HT-29 (cell line): ENCODE results near the gene TYRO3. TPM values are rescaled to one million over a fixed set of nuclear protein-coding genes. Genes with fewer than 3 reads are reported as not detected.
"Not testable (repeated sequence)": the region's sequence is repeated elsewhere in the genome, so short reads cannot be mapped to it uniquely, and the experiment has no call there.

Source experiments
- DNase-seq: peaks from one replicate; pipeline ENCODE4 v3.0.0-alpha.2; 2015; ENCODE audit warnings: low spot score
- total RNA-seq: library from RNA; depleted of rRNA; stranded (reverse); fragments of >200 nt; shearing (Covaris generic); gene quantifications from 2 replicates; pipeline ENCODE4 v1.2.3, GENCODE V29; 2014

The TYRO3 gene
- total RNA-seq, 1 experiment from 2014 or later = 9.2 TPM

GRCh38 chr15:41554343-41554742 is 4.7 kb upstream of the TYRO3 start:
- no peak for DNase-seq

DNA sequence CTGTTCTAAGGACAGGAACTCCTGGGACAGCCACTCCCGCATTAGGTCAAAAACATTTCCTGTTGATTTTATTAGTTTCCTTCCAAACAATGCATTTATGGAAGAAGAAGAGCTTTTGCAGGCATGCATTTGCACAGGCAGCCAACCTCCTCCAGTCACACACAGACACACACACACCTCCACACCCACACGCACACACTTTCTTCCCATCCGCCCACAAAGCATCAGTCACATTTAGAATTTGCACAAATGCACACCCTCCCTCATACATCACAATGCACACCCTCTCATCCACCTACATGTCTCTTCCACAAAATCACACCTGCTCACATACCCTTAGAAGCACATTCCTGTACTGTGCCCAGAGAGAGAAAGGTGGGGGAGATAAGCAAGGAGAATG is 4.1 kb upstream of the TYRO3 start:
- no peak for DNase-seq

GRCh38 chr15:41556677-41557076 is 2.3 kb upstream of the TYRO3 start:
- DNase-seq = no peak

DNA sequence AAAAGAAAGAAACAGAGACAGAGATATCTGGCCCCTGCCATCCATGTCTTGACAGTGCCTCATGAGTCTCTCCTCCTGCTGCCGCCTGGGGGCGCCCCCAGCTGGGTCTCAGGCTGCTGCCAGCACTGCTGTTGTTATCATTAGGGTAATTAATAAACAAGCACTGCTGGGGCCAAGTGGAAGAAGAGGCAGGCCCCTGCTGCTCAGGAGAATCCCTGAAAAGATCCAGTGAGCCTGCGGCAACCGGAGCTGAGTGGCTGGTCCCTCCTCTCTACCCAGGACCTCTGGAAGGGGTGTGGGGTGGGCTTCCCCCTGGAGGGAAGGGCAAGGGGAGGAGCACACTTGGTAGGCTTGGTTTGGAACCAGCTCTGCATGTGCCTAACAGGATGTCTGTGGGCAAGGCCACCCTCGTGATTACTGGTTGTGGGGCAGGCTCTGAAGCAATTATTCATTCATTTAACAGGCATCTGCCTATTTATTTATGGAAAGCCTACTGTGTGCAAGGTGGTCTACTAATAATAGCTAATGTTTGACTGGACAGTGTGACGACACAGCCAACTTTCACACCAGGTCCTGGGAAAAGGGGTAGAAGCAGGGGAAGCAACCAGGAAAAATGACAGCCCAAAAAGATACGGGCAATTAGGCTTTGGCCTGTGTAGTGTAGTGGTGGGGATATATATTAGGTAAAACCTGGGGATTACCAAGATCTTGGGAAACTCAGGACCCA is 1.2 kb upstream of the TYRO3 start:
- DNase-seq = peak; percentile 65

DNA sequence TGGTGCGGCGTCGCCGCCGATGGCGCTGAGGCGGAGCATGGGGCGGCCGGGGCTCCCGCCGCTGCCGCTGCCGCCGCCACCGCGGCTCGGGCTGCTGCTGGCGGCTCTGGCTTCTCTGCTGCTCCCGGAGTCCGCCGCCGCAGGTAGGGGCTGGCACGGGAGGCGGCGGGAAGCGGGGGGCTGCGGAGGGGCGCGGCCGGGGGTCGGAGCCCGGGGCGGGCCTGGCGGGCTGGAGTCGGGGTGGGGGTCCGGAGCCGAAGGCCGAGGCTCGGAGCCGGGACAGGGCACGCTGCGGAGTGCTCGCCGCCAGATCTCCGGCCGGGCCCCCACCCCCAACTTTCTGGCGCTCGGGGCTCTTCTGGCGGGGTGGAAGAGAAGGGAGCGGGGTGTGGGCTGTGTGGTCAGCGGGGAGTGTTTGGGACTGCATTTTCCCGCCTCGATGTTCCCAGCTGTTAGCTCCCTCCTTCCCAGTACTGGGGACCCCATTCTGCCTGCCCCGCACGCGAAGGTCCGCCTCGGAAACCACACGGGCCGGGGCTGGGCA is 299 bp downstream of the TYRO3 start:
- DNase-seq = no peak

- DNase-seq = no peak
Observed at GRCh38 chr15:41560572-41560874, 1.5 kb downstream of the TYRO3 start.

DNA sequence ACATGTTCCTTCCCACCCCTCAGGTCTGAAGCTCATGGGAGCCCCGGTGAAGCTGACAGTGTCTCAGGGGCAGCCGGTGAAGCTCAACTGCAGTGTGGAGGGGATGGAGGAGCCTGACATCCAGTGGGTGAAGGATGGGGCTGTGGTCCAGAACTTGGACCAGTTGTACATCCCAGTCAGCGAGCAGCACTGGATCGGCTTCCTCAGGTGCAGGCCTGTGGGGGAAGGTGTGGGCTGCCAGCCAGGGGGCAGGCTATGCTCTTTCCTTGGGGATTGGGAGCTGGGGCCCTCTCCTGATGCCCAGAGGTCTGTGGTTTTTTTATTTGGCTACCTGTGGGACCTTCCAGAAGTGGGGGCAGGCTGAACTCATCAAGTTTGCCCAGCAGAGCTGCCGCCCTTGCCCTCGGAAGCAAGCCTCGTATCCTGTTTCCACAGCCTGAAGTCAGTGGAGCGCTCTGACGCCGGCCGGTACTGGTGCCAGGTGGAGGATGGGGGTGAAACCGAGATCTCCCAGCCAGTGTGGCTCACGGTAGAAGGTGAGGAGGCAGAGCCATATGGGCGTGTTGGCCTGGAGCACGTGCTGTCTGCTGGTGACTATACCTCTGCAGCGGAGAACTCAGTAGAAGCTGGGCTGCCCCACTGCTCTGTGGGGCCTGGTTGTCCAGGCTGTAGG is 2.2 kb downstream of the TYRO3 start:
- DNase-seq = no peak

- DNase-seq = no peak
Observed at GRCh38 chr15:41561777-41562145, 2.7 kb downstream of the TYRO3 start.

- DNase-seq = no peak
Observed at GRCh38 chr15:41562244-41562643, 3.2 kb downstream of the TYRO3 start.

DNA sequence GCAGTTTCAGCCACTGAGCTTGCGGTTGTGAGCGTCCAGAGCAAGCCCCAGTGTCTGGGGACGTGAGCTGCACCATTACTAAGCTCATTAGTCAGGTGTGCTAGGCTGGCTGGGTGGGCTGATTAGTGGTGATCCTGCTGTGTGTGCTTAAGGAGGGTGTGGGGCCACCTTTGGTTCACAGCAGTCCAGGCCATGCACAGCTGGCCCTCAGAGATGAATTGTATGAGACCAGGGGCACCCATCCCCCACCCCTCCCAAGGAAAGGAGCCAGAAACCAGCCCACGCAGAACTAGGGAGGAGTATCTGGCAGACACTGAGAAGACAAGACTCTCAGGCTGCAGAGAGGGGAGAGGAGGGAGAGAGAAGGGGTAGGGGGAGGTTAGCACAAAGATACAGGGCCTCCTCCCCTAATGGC is 3.8 kb downstream of the TYRO3 start:
- no peak for DNase-seq

DNA sequence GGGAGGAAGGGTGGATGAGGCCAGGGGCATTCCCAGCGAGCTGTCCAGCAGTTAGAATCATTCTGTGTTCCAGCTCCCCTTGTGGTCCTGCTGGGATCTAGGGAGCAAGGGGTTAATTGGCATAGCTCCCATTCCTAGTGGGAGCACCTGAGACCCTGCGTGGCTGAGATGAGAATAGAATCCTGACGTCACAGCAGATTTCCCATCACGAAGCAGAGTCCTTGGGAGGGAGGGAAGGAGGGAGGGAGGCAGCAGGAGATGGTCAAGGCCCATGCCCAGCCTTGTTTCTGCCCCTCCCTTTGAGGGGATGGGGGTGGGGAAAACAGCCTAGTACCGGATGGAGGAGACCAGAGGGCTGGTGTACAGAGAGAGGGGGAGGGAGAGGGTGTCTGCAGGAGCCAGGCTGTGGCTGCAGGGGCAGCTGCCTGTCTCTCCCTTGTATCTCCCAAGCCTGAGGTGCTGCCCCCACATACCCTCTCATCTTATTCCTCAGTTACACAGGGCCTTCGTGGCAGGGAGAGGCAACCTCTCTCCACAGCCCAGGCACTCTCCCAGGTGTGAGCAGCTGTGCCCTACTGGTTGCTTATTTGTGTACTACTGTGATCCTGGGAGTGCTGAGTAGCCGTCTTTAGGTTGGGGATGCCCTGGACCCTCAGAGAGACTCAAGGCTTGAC is 5.4 kb downstream of the TYRO3 start:
- no peak for DNase-seq

GRCh38 chr15:41564960-41565502 is 6.0 kb downstream of the TYRO3 start:
- DNase-seq = no peak

DNA sequence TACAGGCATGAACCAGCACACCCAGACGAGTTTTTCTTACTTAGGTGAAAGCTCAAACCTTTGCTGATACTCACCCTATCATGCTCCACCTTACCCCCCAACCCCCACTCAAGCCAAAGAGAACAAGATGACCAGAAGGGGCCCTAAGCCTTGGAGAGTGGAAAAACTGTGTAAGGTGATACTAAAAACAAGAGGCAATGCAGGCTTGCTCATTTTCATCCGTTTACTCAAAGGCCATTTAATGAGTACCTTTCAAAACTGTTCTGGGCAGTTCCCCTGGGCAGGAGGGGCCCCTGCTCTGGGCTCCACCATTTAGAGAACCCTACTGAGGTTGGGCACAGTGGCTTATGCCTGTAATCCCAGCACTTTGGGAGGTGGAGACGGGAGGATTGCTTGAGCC is 6.7 kb downstream of the TYRO3 start:
- DNase-seq = no peak

DNA sequence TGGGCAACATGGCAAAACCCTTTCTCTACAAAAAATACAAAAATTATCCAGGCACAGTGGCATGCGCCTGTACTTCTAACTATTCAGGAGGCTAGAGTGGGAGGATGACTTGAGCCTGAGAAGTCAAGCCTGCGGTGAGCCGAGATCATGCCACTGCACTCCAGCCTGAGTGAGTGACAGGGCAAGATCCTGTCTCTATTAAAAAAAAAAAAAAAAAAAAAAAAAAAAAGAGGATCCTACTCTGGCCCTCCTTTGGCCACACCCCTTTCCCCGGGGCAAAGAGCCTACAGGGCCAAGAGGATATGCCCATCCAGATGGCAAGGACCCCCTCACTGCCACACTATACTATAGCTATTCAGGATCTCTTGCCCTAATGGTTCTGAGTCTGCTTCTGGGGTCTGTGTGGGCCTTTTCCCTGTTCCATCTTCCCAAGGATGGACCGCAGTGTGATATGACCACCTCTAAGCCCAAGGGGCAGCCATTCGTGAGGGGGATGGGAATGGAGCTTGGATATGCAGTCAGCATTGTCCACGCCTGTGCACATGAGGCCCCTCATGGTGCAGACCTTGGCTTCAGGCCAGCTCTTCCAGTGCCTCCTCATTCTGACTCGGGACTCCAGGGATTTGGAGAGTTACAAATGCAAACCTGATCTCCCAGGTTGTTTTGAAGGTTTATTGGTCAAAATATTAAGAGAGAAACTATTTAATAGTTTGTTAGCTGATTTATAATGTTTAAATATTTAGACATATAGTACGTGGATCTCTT is 7.3 kb downstream of the TYRO3 start:
- DNase-seq = no peak

DNA sequence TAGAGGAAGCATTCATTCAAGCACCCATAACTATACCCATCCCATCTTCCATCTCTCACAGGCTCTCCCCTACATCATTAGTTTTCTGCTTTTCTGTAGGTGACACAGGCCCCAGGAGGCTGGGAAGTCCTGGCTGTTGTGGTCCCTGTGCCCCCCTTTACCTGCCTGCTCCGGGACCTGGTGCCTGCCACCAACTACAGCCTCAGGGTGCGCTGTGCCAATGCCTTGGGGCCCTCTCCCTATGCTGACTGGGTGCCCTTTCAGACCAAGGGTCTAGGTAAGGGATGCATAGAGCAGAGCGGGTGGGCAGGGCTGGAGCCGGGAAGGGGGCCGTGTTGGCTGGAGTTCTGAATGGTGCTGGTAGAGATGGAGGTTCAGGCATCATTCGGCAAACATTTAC is 8.2 kb downstream of the TYRO3 start:
- DNase-seq = no peak

GRCh38 chr15:41567862-41568261 is 8.8 kb downstream of the TYRO3 start:
- DNase-seq = no peak

GRCh38 chr15:41568350-41569017 is 9.5 kb downstream of the TYRO3 start:
- peak; percentile 35 for DNase-seq

GRCh38 chr15:41569232-41569631 is 10.2 kb downstream of the TYRO3 start:
- not testable (repeated sequence) for DNase-seq

DNA sequence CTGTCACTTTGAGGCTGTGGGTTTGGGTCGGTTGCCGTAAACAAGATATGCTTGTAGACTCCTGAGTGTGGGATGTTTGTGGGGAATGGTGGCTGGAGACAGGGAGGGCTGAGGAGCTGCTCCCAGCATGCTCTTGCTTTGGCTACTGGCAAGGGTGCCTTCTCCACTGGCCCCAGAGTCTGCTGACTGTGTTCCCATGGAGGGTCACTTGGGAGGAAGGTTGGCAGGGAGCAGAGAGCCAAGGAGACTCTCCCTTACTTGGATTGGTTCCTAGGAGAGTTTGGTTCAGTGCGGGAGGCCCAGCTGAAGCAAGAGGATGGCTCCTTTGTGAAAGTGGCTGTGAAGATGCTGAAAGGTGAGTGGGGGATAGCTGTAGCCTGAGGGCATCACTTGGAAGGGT is 11.8 kb downstream of the TYRO3 start:
- DNase-seq = no peak

GRCh38 chr15:41571948-41572347 is 12.9 kb downstream of the TYRO3 start:
- DNase-seq = no peak

GRCh38 chr15:41572866-41573265 is 13.9 kb downstream of the TYRO3 start:
- DNase-seq = no peak
